ENCODE measurements around the gene MGA.

MGA gene
- 284 to 317 reads per million in 2 experiments for total RNA-seq

- DNase-seq (ENCODE audit: low read depth) = peak; percentile 80
Observed at GRCh38 chr15:41660235-41661077, at the start of gene MGA. TSS of gene MGA (plus strand) at chr15:41660405.

GRCh38 chr15:41620536-41621199 lies 39.5 kb upstream of the MGA start:
- no peak for DNase-seq (ENCODE audit: low read depth)

- peak; percentile 56 for DNase-seq (ENCODE audit: low read depth)
Observed at GRCh38 chr15:41621200-41622193, 38.7 kb upstream of the MGA start.

- DNase-seq (ENCODE audit: low read depth) = no peak
Observed at GRCh38 chr15:41622901-41623300, 37.3 kb upstream of the MGA start.

GRCh38 chr15:41627203-41627602 lies 33.0 kb upstream of the MGA start:
- DNase-seq (ENCODE audit: low read depth) = no peak

- DNase-seq (ENCODE audit: low read depth) = no peak
Observed at GRCh38 chr15:41629463-41629862, 30.7 kb upstream of the MGA start.

- no peak for DNase-seq (ENCODE audit: low read depth)
Observed at GRCh38 chr15:41629883-41630282, 30.3 kb upstream of the MGA start.

- DNase-seq (ENCODE audit: low read depth) = no peak
Observed at GRCh38 chr15:41630616-41631217, 29.5 kb upstream of the MGA start.

- no peak for DNase-seq (ENCODE audit: low read depth)
Observed at GRCh38 chr15:41631880-41632470, 28.2 kb upstream of the MGA start.

GRCh38 chr15:41633609-41634008 lies 26.6 kb upstream of the MGA start:
- DNase-seq (ENCODE audit: low read depth) = no peak

- DNase-seq (ENCODE audit: low read depth) = no peak
Observed at GRCh38 chr15:41634072-41634626, 26.1 kb upstream of the MGA start.

GRCh38 chr15:41637086-41637485 lies 23.1 kb upstream of the MGA start:
- DNase-seq (ENCODE audit: low read depth) = no peak

- no peak for DNase-seq (ENCODE audit: low read depth)
Observed at GRCh38 chr15:41640985-41641384, 19.2 kb upstream of the MGA start.

GRCh38 chr15:41647262-41647661 lies 12.9 kb upstream of the MGA start:
- no peak for DNase-seq (ENCODE audit: low read depth)

- DNase-seq (ENCODE audit: low read depth) = no peak
Observed at GRCh38 chr15:41648097-41648496, 12.1 kb upstream of the MGA start.

GRCh38 chr15:41648770-41649169 lies 11.4 kb upstream of the MGA start:
- no peak for DNase-seq (ENCODE audit: low read depth)

GRCh38 chr15:41650806-41651205 lies 9.4 kb upstream of the MGA start:
- DNase-seq (ENCODE audit: low read depth) = no peak

- DNase-seq (ENCODE audit: low read depth) = no peak
Observed at GRCh38 chr15:41651373-41651772, 8.8 kb upstream of the MGA start.

GRCh38 chr15:41653760-41654159 lies 6.4 kb upstream of the MGA start:
- no peak for DNase-seq (ENCODE audit: low read depth)

- no peak for DNase-seq (ENCODE audit: low read depth)
Observed at GRCh38 chr15:41655716-41656115, 4.5 kb upstream of the MGA start.

GRCh38 chr15:41656188-41656587 lies 4.0 kb upstream of the MGA start:
- DNase-seq (ENCODE audit: low read depth) = no peak
